K562 (cell line): Measurements from ENCODE around the gene METTL15. TPM values are rescaled to one million over a fixed set of nuclear protein-coding genes. Genes with fewer than 3 reads are reported as not detected.
A peak's percentile ranks its signal among the peaks of the same experiment; 100 is the strongest.

Experiments
- ATAC-seq: fragments of 200-7000 bp; cut with Tn5 transposase; 3 replicates; pipeline ENCODE4 v1.9.1; 2020; ENCODE audit warnings: moderate library complexity
- BruUV-seq: library from RNA; stranded (reverse); fragments of 400-500 nt; replicated peaks from 2 replicates; lab custom pipeline; 2021; lab: Mats Ljungman, UMichigan
- CTCF ChIA-PET: fragments of 300-600 bp; formaldehyde crosslinking; extraction: SDS; loops from one replicate; lab custom pipeline; 2021; ENCODE audit warnings: low intra/inter-chr PET ratio; lab: Yijun Ruan, JAX
- POLR2A ChIA-PET: fragments of 300-600, 350-650 bp; sonication (Branson Sonifier 250); formaldehyde crosslinking; extraction: SDS; loops from one replicate; lab custom pipeline; 2021; ENCODE audit warnings: antibody characterized with exemption, inconsistent platforms; lab: Yijun Ruan, JAX
- DNase-seq, 4 experiments: peaks; one replicate each; pipeline versions ENCODE4 v3.0.0 to v3.0.0-alpha.2; 2011 to 2018; ENCODE audit warnings: low spot score in 3 of 4, mixed read lengths in 3 of 4; ENCODE audit errors: extremely low read depth in 1 of 4
- FAIRE-seq: peaks from 2 replicates; lab custom pipeline; 2011; peaks lifted over from hg19 to GRCh38; lab: Jason Lieb, UNC
- H2AFZ ChIP-seq: 2 replicates; pipeline ENCODE4 v1.6.0; 2011; ENCODE audit warnings: low read depth, low read length, control low read depth, inconsistent platforms
- H3K27ac ChIP-seq: fragments of 200-600 bp; 3 replicates; pipeline ENCODE4 v1.8.0; 2011; ENCODE audit warnings: low read depth, mild to moderate bottlenecking, control low read depth, inconsistent platforms, low read length, moderate library complexity, mixed read lengths; ENCODE audit errors: extremely low read depth
- H3K27me3 ChIP-seq, 2 experiments: fragments of 300-600 bp in 1 of 2; 2 replicates in 1 of 2; 3 replicates in 1 of 2; pipeline versions ENCODE4 v1.6.0 to v1.8.0; 2011; ENCODE audit warnings: inconsistent platforms in 2 of 2, low read length in 2 of 2, mild to moderate bottlenecking in 1 of 2, mixed read lengths in 1 of 2, moderate library complexity in 1 of 2; ENCODE audit not compliant: control insufficient read depth in 2 of 2, insufficient read depth in 2 of 2
- H3K36me3 ChIP-seq: fragments of 300-600 bp; 3 replicates; pipeline ENCODE4 v1.8.0; 2011; ENCODE audit warnings: mild to moderate bottlenecking, low read length, inconsistent platforms; ENCODE audit not compliant: control insufficient read depth, insufficient read depth
- H3K4me1 ChIP-seq, 2 experiments: fragments of 200-600 bp in 1 of 2; replicated peaks in 1 of 2; 2 replicates in 1 of 2; 3 replicates in 1 of 2; pipeline versions ENCODE4 v1.5.1 to v1.8.0; 2011; ENCODE audit warnings: inconsistent platforms in 2 of 2, low read length in 2 of 2, mild to moderate bottlenecking in 1 of 2, mixed read lengths in 1 of 2, moderate library complexity in 1 of 2; ENCODE audit not compliant: control insufficient read depth in 2 of 2, insufficient read depth in 2 of 2
- H3K4me2 ChIP-seq: 2 replicates; pipeline ENCODE4 v1.6.1; 2011; ENCODE audit warnings: low read length, control low read depth, inconsistent platforms, mixed read lengths; ENCODE audit not compliant: insufficient read depth
- H3K4me3 ChIP-seq: fragments of 200-600 bp; sonication (generic), shearing (Covaris generic); 2 replicates; pipeline ENCODE4 v1.5.1; 2016; ENCODE audit warnings: control low read depth, inconsistent platforms
- H3K79me2 ChIP-seq: fragments of 200-600 bp; 3 replicates; pipeline ENCODE4 v1.8.0; 2011; ENCODE audit warnings: low read length, inconsistent platforms; ENCODE audit not compliant: control insufficient read depth, insufficient read depth
- H3K9ac ChIP-seq, 2 experiments: 2 replicates each; pipeline versions ENCODE4 v1.6.0 to v1.6.1; 2011; ENCODE audit warnings: low read depth in 2 of 2, low read length in 2 of 2, control low read depth in 1 of 2, inconsistent platforms in 1 of 2, mild to moderate bottlenecking in 1 of 2, mixed read lengths in 1 of 2; ENCODE audit not compliant: insufficient read depth in 1 of 2
- H3K9me1 ChIP-seq: one replicate; pipeline ENCODE4 v1.6.0; 2011; ENCODE audit warnings: inconsistent platforms, mild to moderate bottlenecking, low read length, moderate library complexity; ENCODE audit not compliant: control insufficient read depth, insufficient read depth
- H3K9me3 ChIP-seq: replicated peaks from 2 replicates; pipeline ENCODE4 v1.5.1; 2011; ENCODE audit warnings: low read depth, low read length, inconsistent platforms; ENCODE audit not compliant: control insufficient read depth, insufficient read depth
- H4K20me1 ChIP-seq: replicated peaks from 2 replicates; pipeline ENCODE4 v1.6.1; 2011; ENCODE audit warnings: low read length, inconsistent platforms, mixed read lengths; ENCODE audit not compliant: control insufficient read depth, insufficient read depth
- BMI1 ChIP-seq: fragments of 150-350 bp; IDR thresholded peaks from 2 replicates; pipeline ENCODE4 v1.6.1; 2014; ENCODE audit warnings: low read length
- C11orf30 ChIP-seq: fragments of 450-650 bp; IDR thresholded peaks from 2 replicates; pipeline ENCODE4 v1.6.1; 2016; ENCODE audit warnings: low read depth, mild to moderate bottlenecking
- DDX20 ChIP-seq: fragments of 450-650 bp; IDR thresholded peaks from 2 replicates; pipeline ENCODE4 v1.6.1; 2016; ENCODE audit warnings: missing genetic modification characterization, low read depth, mild to moderate bottlenecking, missing compliant biosample characterization, moderate library complexity
- FUS ChIP-seq: fragments of 200-400 bp; formaldehyde crosslinking; optimal IDR thresholded peaks from 2 replicates; pipeline ENCODE3; 2017; ENCODE audit warnings: low read depth, low read length
- ILK ChIP-seq: fragments of 450-650 bp; IDR thresholded peaks from 2 replicates; pipeline ENCODE4 v1.6.1; 2016; ENCODE audit warnings: missing genetic modification characterization, low read depth, mild to moderate bottlenecking, missing compliant biosample characterization, moderate library complexity, borderline replicate concordance
- JUN ChIP-seq, 2 experiments: sonication (generic) in 1 of 2; formaldehyde crosslinking in 1 of 2; IDR thresholded peaks; 2 replicates each; pipeline versions ENCODE4 v1.6.1 to v1.8.0; 2012 to 2022; ENCODE audit warnings: borderline replicate concordance in 2 of 2, mild to moderate bottlenecking in 2 of 2, improper control_type of control experiment in 1 of 2, low read depth in 1 of 2, low read length in 1 of 2, missing genetic modification reagents in 1 of 2
- MAFK ChIP-seq: IDR thresholded peaks from 2 replicates; pipeline ENCODE4 v1.6.1; 2011; ENCODE audit warnings: low read length, improper control_type of control experiment
- MEIS2 ChIP-seq: fragments of 450-650 bp; IDR thresholded peaks from 2 replicates; pipeline ENCODE4 v1.6.1; 2014; ENCODE audit warnings: mild to moderate bottlenecking; ENCODE audit not compliant: partially characterized antibody
- MTA2 ChIP-seq: fragments of 450-650 bp; IDR thresholded peaks from 2 replicates; pipeline ENCODE4 v1.6.1; 2016; ENCODE audit warnings: low read depth
- NFE2 ChIP-seq: IDR thresholded peaks from 2 replicates; pipeline ENCODE4 v1.6.1; 2014; ENCODE audit warnings: antibody characterized with exemption, low read depth
- PML ChIP-seq: IDR thresholded peaks from 2 replicates; pipeline ENCODE4 v1.6.1; 2012; ENCODE audit warnings: low read length, inconsistent platforms
- RNF2 ChIP-seq: sonication (generic); IDR thresholded peaks from 2 replicates; pipeline ENCODE4 v1.6.1; 2016
- SAFB ChIP-seq: fragments of 200-400 bp; formaldehyde crosslinking; IDR thresholded peaks from 2 replicates; pipeline ENCODE4 v1.6.1; 2017; ENCODE audit warnings: low read depth, low read length, borderline replicate concordance
- SETDB1 ChIP-seq: IDR thresholded peaks from one replicate; pipeline ENCODE4 v1.6.1; 2012; ENCODE audit warnings: low read length, control low read depth, inconsistent platforms
- SREBF2 ChIP-seq: sonication (generic); formaldehyde crosslinking; IDR thresholded peaks from 2 replicates; pipeline ENCODE4 v1.4.0; 2020; ENCODE audit warnings: mild to moderate bottlenecking, missing genetic modification reagents
- SRSF7 ChIP-seq: fragments of 200-400 bp; formaldehyde crosslinking; optimal IDR thresholded peaks from 2 replicates; pipeline ENCODE3; 2017; ENCODE audit warnings: mild to moderate bottlenecking, low read depth, low read length
- TAF9B ChIP-seq: fragments of 450-650 bp; IDR thresholded peaks from 2 replicates; pipeline ENCODE4 v1.6.1; 2018; ENCODE audit warnings: mild to moderate bottlenecking; ENCODE audit not compliant: partially characterized antibody
- TAL1 ChIP-seq: fragments of 450-650 bp; IDR thresholded peaks from 2 replicates; pipeline ENCODE4 v1.6.1; 2016; ENCODE audit warnings: mild to moderate bottlenecking
- ZNF165 ChIP-seq: fragments of 250-450 bp; sonication (Bioruptor Pico); IDR thresholded peaks from 2 replicates; pipeline ENCODE4 v1.4.0; 2020; ENCODE audit warnings: borderline replicate concordance
- ZNF316 ChIP-seq: fragments of 450-650 bp; IDR thresholded peaks from 2 replicates; pipeline ENCODE4 v1.6.1; 2016
- ZNF586 ChIP-seq: fragments of 450-650 bp; formaldehyde crosslinking; conservative IDR thresholded peaks from 2 replicates; pipeline ENCODE4 v1.4.0; 2020; ENCODE audit warnings: mild to moderate bottlenecking, moderate library complexity
- WGBS: fragments of 100-300 bp; shearing (Covaris generic); methylation state at CpG from one replicate; pipeline ENCODE4 v1.1.6; 2016; ENCODE audit warnings: low coverage, mixed read lengths; ENCODE audit not compliant: insufficient coverage; ENCODE audit errors: missing lambda C conversion rate; 5-methylcytosine and 5-hydroxymethylcytosine counted together
- in situ Hi-C: fragments of 300-500 bp; cut with MboI; formaldehyde crosslinking; loops from 4 replicates; pipeline ENCODE4 v1.15.0; 2018; ENCODE audit warnings: inconsistent platforms, mixed read lengths
- intact Hi-C: fragments of 100-400 bp; cut with micrococcal nuclease; formaldehyde crosslinking; loops from 2 replicates; pipeline ENCODE4 v1.14.2; 2022
- polyA plus RNA-seq, 8 experiments: library from polyadenylated mRNA; depleted of rRNA in 4 of 8; stranded (reverse) in 5 of 8; unstranded in 3 of 8; fragments of >200 nt; fragmentation: Nextera tagmentation in 2 of 8; fragmentation: Illumina TruSeq in 1 of 8; extraction: Ambion mirVana in 2 of 8; extraction: Trizol in 1 of 8; gene quantifications; 2 replicates each; pipeline versions ENCODE4 v1.2.1 to v1.2.3, GENCODE V29; 2011 to 2014; ENCODE audit warnings: inconsistent platforms in 1 of 8, missing spikeins in 1 of 8
- total RNA-seq, 7 experiments: library from RNA; depleted of rRNA in 6 of 7; stranded (reverse); fragments of >200 nt in 6 of 7; fragmentation: Illumina TruSeq in 2 of 7; extraction: Trizol in 2 of 7; gene quantifications; 2 replicates each; pipeline versions ENCODE4 v1.2.1 to v1.2.3, GENCODE V29; 2011 to 2021; ENCODE audit warnings: low replicate concordance in 1 of 7

Gene METTL15
- total and polyA plus RNA-seq, 9 of the 15 experiments (the other 6 are each of a cell fraction or from before 2014, with no cell fraction given): 10.7 to 21.7 (median 15.9) TPM

GRCh38 chr11:28110821-28111200 lies 2.6 kb downstream of the METTL15 start:
- ChIA-PET POLR2A (interaction anchor here (1.3 to 1.8 kb wide), 2 partner anchors 9 to 20 kb away, joined by 3 to 4 read pairs; no protein-coding TSS in a partner anchor), CTCF (no interaction called here)
- Histone ChIP-seq H3K9ac (peak overlapping the region; percentile 90 to 93), H3K4me2 (peak overlapping the region; percentile 81), H2AFZ (peak overlapping the region; percentile 87; the same call in 1 of the 2 replicates), H3K9me1 (no peaks in the 10 kb centered on the region), H3K79me2 (peaks cover 81% of the 10 kb centered on the region), H3K9me3 (no peaks in the 10 kb centered on the region), H3K36me3 (peaks cover 26% of the 10 kb centered on the region), H3K27ac (peak overlapping the region; percentile 88), H3K4me1 (no peaks in the 10 kb centered on the region; a peak in 2 of 5 replicates), H3K27me3 (no peaks in the 10 kb centered on the region), H3K4me3 (peak overlapping the region; percentile 78), H4K20me1 (no peaks in the 10 kb centered on the region)
- no TSS peak for BruUV-seq
- FAIRE-seq (no peak), DNase-seq (peak in 1 of 4 experiments; percentile 6), ATAC-seq (no peak)
- intact Hi-C loops (loop anchor here (2.0 kb wide), 1 partner anchor 30 kb away; no protein-coding TSS in a partner anchor), in situ Hi-C loops (no loop called here)
- TF ChIP-seq JUN (IDR thresholded peaks at IDR 0.05; ENCODE audit: borderline replicate concordance, low read depth, low read length): no peak
- TF ChIP-seq JUN (CRISPR knock-in tag; IDR thresholded peaks at IDR 0.05; ENCODE audit: borderline replicate concordance): no peak
- 0 out of 2 replicates have a peak, but pooled peaks have one; percentile 10 for TF ChIP-seq PML

DNA sequence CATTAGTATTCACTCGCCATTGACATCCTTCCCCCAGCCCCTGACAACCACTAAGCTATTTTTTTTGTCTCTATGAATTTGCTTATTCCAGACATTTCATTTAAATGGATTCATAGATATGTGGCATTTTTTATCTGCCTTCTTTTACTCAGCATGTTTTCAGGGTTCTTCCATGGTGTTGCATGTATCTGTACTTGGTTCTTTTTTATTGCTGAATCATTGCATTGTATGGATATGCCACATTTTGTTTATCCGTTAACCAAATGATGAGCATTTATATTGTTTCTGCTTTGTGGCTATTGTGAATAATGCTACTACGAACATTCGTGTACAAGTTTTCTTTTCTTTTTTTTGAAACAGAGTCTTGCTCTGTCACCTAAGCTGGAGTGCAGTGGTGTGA lies 5.9 kb downstream of the METTL15 start:
- no peaks in the 10 kb centered on the region; a peak in 1 of 5 replicates for H3K4me1 ChIP-seq
- no peaks in the 10 kb centered on the region for H3K27me3 ChIP-seq
- ChIA-PET CTCF (interaction anchor here (0.5 to 0.6 kb wide), 2 partner anchors 14 to 904 kb away, joined by 3 read pairs; no protein-coding TSS in a partner anchor), POLR2A (no interaction called here)
- H3K4me3 ChIP-seq: no peak overlapping the region
- no peak overlapping the region for H3K9ac ChIP-seq
- H3K27ac ChIP-seq: no peak overlapping the region
- H3K79me2 ChIP-seq: peaks cover 70% of the 10 kb centered on the region
- no TSS peak for BruUV-seq
- no peaks in the 10 kb centered on the region for H3K9me1 ChIP-seq
- in situ Hi-C loops: no loop called here
- WGBS: 97% methylated on average over 4 of the region's 4 CpGs
- H4K20me1 ChIP-seq: no peaks in the 10 kb centered on the region
- DNase-seq (no peak), ATAC-seq (no peak), FAIRE-seq (no peak)
- intact Hi-C loops: no loop called here
- no peak overlapping the region for H2AFZ ChIP-seq
- peaks cover 40% of the 10 kb centered on the region for H3K36me3 ChIP-seq
- H3K4me2 ChIP-seq: no peak overlapping the region
- no peaks in the 10 kb centered on the region for H3K9me3 ChIP-seq
- TF ChIP-seq MEIS2 (no peak), ZNF316 (peak; percentile 69), SAFB (no peak), ZNF586 (CRISPR knock-in tag) (no peak), NFE2 (peak; percentile 47; the same call in 1 of the 2 replicates), MAFK (no peak), ILK (tag) (no peak), SETDB1 (no peak), SRSF7 (no peak), ZNF165 (CRISPR knock-in tag) (no peak), C11orf30 (peak; percentile 29; the same call in 1 of the 2 replicates), MTA2 (no peak), FUS (no peak), SREBF2 (no peak), BMI1 (no peak), TAL1 (no peak), RNF2 (no peak), TAF9B (no peak), DDX20 (tag) (no peak)
